GM12875 (cell line): ENCODE results near the gene KY.

ENCODE experiments used
- H3K4me3 ChIP-seq: one replicate; pipeline ENCODE4 v1.5.1; 2011; ENCODE audit warnings: low read depth, low read length, control low read depth
- CTCF ChIP-seq: IDR thresholded peaks from 2 replicates; pipeline ENCODE4 v1.5.1; 2011; ENCODE audit warnings: low read depth, mild to moderate bottlenecking, control low read depth, inconsistent platforms, low read length, moderate library complexity, borderline replicate concordance; ENCODE audit not compliant: insufficient read depth

The KY gene

GRCh38 chr3:134619301-134619615 lies 31.6 kb downstream of the KY start:
- H3K4me3 ChIP-seq, result no peak overlapping the region
- no peak for TF ChIP-seq CTCF

GRCh38 chr3:134618478-134619300 lies 32.1 kb downstream of the KY start:
- no peak for TF ChIP-seq CTCF
- H3K4me3 ChIP-seq, result no peak overlapping the region

- H3K4me3 ChIP-seq, result no peak overlapping the region
- no peak for TF ChIP-seq CTCF
Measured at GRCh38 chr3:134617608-134618477, 33.0 kb downstream of the KY start.

GRCh38 chr3:134615743-134616142 lies 35.1 kb downstream of the KY start:
- no peak for TF ChIP-seq CTCF
- no peak overlapping the region for H3K4me3 ChIP-seq

- no peak overlapping the region for H3K4me3 ChIP-seq
- TF ChIP-seq CTCF, result no peak
Measured at GRCh38 chr3:134614955-134615354, 35.9 kb downstream of the KY start.

GRCh38 chr3:134613006-134613520 lies 37.8 kb downstream of the KY start:
- TF ChIP-seq CTCF, result no peak

More at GRCh38 chr3:134613006-134613520, 37.8 kb downstream of the KY start:
- H3K4me3 ChIP-seq, result no peak overlapping the region
